Body of pancreas (tissue), 4 donors: Measurements from ENCODE around the gene SUGP2.

Source experiments
- CTCF ChIP-seq, 7 experiments: fragments of 450-650 bp in 4 of 7; fragments of 200-600 bp in 3 of 7; sonication (generic) in 3 of 7; IDR thresholded peaks; one replicate each; pipeline ENCODE4 v1.5.1; 2016 to 2019; ENCODE audit warnings: antibody characterized with exemption in 7 of 7
- POLR2A ChIP-seq, 3 donors: fragments of 450-650 bp; IDR thresholded peaks; one replicate each; pipeline ENCODE4 v1.6.1; 2016; ENCODE audit warnings: antibody characterized with exemption in 3 of 3, mild to moderate bottlenecking in 2 of 3

DNA sequence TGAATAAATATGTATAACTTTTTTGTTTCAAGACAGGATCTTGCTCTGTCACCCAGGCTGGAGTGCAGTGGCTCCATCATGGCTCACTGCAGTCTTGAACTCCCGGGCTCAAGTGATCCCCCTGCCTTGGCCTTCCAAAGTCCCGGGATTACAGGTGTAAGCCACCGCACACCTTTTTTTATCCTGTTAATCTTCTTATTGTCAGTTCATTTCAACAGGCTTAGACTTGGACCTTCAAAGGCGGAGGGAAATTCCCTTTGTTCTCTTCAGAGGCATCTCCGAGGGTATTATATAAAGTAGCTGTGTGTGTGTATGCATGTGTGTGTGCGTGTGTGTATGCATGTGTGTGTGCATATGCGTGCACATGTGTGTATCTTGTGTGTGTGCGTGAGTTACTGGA, 35.0 kb downstream of the SUGP2 start:
- TF ChIP-seq POLR2A (IDR thresholded peaks at IDR 0.05) (no peak), CTCF (IDR thresholded peaks at IDR 0.05) (no peak)
